HG02973 (cell line): Measurements from ENCODE around the gene FRMD4A.

ENCODE experiments used
- ATAC-seq: cut with Tn5 transposase; IDR thresholded peaks from one replicate; pipeline ENCODE4 v1.9.1; 2021; ENCODE audit warnings: moderate library complexity; ENCODE audit not compliant: unreplicated experiment

FRMD4A gene

GRCh38 chr10:14024329-14025202 is 306.2 kb downstream of the FRMD4A start:
- ATAC-seq: no peak

DNA sequence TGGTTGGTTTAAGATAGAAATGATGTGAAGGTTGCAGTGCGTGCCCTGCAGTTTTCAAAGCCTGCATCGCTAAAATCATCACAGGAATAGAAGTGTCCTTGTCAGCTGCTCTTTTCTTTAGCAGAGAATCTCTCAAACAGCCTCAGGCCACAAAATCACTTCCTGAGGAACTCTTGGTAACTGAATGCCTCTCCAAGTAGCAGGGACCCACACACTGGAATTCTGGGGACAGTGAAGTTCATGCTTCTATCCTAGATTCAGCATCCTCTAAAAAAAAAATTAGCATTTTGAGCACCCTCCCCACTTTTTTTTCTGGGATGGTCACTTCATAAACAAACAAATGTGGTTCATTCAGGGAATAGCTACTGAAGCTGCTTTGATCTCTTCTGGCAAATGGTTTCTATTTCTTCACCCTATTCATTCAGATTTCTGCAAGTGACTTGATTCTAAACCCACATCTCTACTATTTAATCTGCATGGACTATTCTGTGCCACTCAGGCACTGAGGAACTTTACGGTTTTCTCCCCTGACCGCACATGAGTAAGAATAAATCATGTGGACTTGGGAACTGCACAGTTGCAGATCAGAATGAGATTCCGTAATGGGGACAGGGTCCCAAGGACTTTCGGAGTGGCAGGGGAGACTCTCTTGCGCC is 306.9 kb downstream of the FRMD4A start:
- ATAC-seq: no peak

GRCh38 chr10:14022954-14023672 is 307.6 kb downstream of the FRMD4A start:
- ATAC-seq: no peak

GRCh38 chr10:14022052-14022451 is 308.7 kb downstream of the FRMD4A start:
- no peak for ATAC-seq

DNA sequence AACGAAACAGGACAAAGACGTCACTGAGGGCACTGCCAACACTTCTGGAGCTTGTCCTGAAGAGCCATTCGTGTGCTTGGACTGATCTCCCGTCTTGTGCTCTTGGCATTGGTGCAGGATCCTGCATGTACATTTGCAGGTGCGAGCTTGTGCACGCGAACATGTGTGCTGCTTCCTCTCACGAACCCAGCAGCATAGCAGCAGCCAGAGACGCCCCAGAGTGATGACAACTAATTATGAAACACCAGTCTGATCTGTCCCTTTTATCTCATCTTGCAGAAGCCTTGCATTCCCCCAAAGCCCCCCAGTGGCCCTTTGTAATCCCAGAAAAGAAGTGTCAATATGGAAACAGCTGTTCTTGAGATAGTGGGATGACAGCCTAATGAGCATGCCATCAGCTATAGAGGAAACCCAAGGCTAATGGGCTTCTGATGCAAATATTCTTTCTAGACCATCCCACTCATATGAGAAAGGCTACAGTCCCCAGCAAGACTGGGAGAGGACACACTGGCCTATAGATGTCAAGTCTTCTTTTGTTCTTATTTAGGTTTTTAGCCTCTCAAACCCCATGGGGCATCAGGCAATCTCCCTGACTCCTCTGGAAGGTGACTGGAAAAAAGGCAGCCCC is 310.6 kb downstream of the FRMD4A start:
- ATAC-seq: no peak

DNA sequence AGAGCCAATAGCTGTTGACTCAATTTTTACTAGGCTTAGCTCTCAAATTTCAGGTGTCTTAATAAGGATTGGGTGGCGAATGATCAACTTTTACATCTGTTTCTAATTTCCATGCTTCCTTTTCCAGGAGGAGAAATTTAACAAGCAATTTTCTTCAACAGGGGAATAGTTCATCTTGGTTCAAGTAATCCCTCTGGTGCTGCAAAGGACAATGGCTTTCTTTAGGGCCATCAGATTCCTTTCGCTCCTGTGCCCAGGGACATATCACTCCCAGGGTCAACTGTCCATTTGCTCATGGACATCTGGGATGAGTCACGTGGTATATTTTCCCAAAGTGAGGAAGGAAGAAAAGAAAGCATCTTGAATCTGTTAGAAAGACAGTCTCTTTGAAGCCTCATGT is 313.3 kb downstream of the FRMD4A start:
- no peak for ATAC-seq

DNA sequence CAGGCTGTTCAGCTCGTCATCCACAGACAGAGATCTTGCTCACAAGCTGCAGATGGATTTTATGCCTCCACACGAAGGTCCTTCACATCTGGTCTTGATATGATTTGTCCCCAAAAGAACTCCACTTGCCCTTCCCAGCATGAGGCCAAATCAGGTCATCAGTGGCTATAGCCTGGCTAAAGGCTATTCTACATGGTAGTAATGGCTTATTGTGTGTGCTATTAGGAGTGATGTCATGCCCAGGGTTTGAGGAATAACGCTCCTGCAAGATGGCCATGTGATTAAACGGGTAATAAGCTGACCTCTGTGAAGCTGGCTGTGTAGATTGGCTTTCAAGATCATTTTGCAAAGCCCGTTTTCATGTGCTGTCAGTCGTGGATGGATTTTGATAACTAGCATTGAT is 313.8 kb downstream of the FRMD4A start:
- no peak for ATAC-seq

- no peak for ATAC-seq
These were observed 314.6 kb downstream of the FRMD4A start for GRCh38 chr10:14016011-14016536.

DNA sequence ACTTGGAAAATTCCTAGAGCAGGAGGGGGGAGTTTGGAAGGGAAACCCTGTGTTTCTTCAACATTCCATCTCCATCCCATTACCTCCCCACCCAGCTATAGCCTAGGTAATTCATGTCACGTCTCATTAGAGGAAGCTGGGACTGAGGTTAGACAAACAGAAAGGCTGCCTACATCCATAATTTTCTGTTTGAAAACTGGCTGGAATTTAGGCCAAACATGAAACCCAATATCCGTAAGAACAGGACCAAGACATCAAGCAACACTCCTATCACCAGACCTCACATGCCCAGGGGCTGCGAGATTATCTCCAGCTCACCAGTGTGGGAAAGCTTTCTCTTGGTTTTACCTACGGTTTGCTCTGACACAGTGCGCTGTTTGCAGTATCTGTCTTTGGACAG is 316.3 kb downstream of the FRMD4A start:
- no peak for ATAC-seq

GRCh38 chr10:14010769-14011574 is 319.8 kb downstream of the FRMD4A start:
- no peak for ATAC-seq

GRCh38 chr10:14010101-14010558 is 320.6 kb downstream of the FRMD4A start:
- no peak for ATAC-seq

GRCh38 chr10:14009371-14010100 is 321.2 kb downstream of the FRMD4A start:
- no peak for ATAC-seq

DNA sequence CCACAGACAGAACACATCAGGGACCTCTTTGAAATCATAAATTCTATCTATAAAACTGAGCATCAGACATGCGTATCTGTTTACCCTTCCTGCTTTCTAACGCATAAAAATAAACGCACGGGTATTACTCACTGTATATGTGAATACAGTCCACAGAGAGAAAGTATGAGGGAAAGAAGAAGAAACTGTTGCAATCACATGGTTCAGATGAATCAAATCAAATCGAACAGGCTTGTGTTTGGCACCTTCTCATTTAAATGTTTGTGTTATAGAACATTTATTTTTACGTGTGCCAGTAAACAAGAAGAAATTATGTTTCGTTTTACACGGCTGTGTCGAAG is 322.0 kb downstream of the FRMD4A start:
- ATAC-seq: no peak

DNA sequence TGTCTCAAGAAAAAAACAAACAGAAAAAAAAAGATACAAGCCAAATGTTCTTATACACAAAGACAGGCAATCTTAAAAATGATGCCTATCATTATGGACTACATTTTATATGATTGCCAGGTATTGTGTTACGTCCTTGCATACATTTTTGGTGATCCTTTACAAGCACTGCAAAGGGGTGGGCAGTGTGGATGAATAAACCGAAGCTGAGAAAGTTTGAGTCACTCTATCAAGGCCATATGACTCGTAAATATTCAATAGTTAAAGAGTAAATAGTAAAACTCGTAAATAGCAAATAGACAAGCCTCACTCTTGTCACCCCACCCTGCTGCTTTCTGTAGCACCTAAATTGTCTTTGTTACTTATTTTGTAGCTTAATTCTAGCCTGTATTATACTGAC is 326.2 kb downstream of the FRMD4A start:
- ATAC-seq: no peak

DNA sequence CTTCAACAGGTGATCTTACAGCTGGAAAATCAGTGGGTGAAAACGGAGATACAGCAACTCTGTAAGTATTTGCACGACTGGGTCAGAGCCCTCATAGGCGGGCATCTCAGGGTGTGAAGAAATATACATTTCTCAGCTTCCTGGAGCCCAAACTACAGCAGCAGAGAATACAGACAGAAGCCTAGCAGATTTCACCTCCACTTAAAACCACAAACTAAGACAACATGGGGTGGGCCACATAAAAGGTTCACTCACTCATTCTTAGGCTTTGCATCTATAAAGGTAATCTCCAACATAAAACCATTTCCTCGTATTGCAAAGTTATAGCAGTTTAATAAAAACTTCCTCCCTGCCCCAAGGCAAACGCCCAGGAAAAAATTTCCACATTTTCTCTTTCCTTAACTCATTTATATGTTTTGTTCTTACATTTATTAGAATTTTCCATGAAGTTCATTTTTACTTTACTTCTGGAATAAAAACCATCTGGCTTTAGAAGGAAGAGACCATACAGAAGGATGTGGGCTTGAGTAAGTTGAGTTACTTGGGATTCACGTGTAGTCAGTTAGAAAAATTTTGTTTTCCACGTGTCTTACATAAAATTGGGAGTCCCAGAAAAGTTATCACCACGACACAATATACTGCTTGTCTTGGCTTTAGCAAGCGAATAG is 327.1 kb downstream of the FRMD4A start:
- ATAC-seq: no peak

DNA sequence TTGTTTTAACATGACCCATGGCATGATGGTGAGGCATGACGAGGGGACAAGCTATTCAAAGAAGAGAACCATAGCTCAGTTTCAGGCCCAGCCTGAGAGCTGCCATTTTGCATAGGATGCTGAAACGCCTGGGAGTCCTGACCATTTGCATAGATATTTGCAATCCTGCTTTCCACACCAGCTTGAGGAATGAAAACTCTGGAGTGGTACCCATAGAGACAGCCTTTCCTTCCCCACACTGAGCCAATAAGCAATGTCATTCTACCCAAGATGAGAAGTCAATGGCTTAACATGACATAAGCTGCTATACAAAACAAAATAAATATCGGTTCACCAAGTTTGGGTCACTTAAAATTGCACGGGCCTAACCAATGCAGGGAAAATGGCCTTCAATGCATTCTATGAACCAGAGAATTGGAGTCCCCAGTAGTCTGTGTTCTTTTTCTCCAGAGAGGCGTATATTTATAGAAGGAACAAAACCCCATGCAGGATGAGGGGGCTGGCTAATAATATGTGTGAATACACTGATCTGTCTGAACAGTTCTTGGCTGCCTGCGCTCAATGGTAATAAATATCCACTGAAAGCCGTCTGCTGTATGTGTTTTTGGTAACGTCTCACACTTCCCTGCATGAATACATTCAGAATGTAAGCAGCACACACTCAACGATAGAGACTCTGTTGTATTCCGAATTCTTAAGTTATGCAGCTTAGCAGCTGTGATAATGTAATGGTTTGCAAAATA is 329.3 kb downstream of the FRMD4A start:
- no peak for ATAC-seq

GRCh38 chr10:13998163-13998835 is 332.4 kb downstream of the FRMD4A start:
- ATAC-seq: no peak

DNA sequence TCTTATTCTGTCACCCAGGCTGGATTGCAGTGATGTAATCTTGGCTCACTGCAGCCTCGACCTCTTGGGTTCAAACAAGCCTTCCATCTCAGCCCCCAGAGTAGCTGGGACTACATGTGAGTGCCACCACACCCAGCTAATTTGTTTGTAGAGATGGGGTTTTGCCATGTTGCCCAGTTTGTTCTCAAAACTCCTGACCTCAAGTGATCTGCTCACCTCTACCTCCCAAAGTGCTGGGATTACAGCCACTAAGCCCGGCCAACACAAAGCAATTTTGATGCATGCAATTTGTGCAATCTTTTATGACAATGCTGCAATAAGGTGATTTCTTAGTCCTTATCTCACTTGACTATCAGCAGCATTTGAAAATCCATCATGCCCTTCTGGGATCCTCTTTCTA is 333.1 kb downstream of the FRMD4A start:
- no peak for ATAC-seq
